Measurements from ENCODE around the gene TNNI3K.

DNA sequence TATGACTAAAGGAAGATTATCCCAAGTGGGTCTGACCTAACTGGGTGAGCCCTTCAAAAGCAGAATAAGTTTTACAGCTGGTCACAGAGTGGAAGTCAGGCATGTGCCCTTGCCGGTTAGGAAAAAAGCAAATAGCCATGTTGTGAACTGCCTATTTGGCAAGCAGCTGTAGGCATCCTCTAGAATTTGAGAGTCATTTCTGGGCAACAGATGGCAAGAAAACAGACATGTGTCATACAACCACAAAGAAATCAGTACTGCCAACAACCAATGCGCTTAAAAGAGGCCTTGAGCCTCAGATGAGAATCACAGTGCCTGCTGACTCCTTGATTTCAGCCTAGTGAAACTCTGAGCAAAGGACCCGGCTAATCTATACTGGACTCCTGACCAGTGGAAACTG, 250.4 kb downstream of the TNNI3K start:
- TF ChIP-seq YY1 (IDR thresholded peaks at IDR 0.05; ENCODE audit: insufficient read depth, insufficient read length) (no peak), ZNF274 (IDR thresholded peaks at IDR 0.05; ENCODE audit: low read depth, low read length) (no peak), SUZ12 (IDR thresholded peaks at IDR 0.05; ENCODE audit: extremely low read depth, insufficient read depth, insufficient read length) (no peak)
